Mesenchymal stem cell (in vitro differentiated cells and primary cell): ENCODE measurements around the gene BTC.

Experiments used
- DNase-seq: peaks from one replicate; pipeline ENCODE4 v3.0.0-alpha.2; 2013
- H2AFZ ChIP-seq: one replicate; pipeline ENCODE4 v1.6.1; 2013; ENCODE audit warnings: low read depth, mild to moderate bottlenecking, control low read depth, inconsistent platforms, low read length, moderate library complexity
- H2AK5ac ChIP-seq: 2 replicates; pipeline ENCODE4 v1.6.1; 2013; ENCODE audit warnings: low read length, moderate library complexity, mild to moderate bottlenecking, inconsistent platforms; ENCODE audit not compliant: severe bottlenecking
- H2BK120ac ChIP-seq: one replicate; pipeline ENCODE4 v1.6.1; 2013; ENCODE audit warnings: low read depth, mild to moderate bottlenecking, inconsistent platforms, low read length, moderate library complexity
- H2BK12ac ChIP-seq, 2 experiments: one replicate each; pipeline ENCODE4 v1.6.1; 2013; ENCODE audit warnings: inconsistent platforms in 2 of 2, low read length in 2 of 2, mild to moderate bottlenecking in 2 of 2, moderate library complexity in 2 of 2, control low read depth in 1 of 2
- H2BK15ac ChIP-seq: one replicate; pipeline ENCODE4 v1.6.1; 2013; ENCODE audit warnings: mild to moderate bottlenecking, low read depth, inconsistent platforms; ENCODE audit not compliant: poor library complexity, severe bottlenecking
- H2BK5ac ChIP-seq: 2 replicates; pipeline ENCODE4 v1.6.1; 2013; ENCODE audit warnings: low read depth, mild to moderate bottlenecking, low read length, control low read depth, inconsistent platforms; ENCODE audit not compliant: poor library complexity, severe bottlenecking
- H3K14ac ChIP-seq, 2 experiments: one replicate each; pipeline ENCODE4 v1.6.1; 2013; ENCODE audit warnings: inconsistent platforms in 2 of 2, low read length in 2 of 2, control low read depth in 1 of 2, mild to moderate bottlenecking in 1 of 2, moderate library complexity in 1 of 2
- H3K18ac ChIP-seq, 2 experiments: one replicate each; pipeline ENCODE4 v1.6.1; 2013; ENCODE audit warnings: inconsistent platforms in 2 of 2, low read length in 2 of 2, control low read depth in 1 of 2, low read depth in 1 of 2, mild to moderate bottlenecking in 1 of 2
- H3K23ac ChIP-seq, 2 experiments: one replicate each; pipeline ENCODE4 v1.6.1; 2013; ENCODE audit warnings: inconsistent platforms in 2 of 2, low read length in 2 of 2, mild to moderate bottlenecking in 2 of 2, moderate library complexity in 2 of 2, control low read depth in 1 of 2
- H3K27ac ChIP-seq: 2 replicates; pipeline ENCODE4 v1.5.1; 2013; ENCODE audit warnings: mild to moderate bottlenecking, moderate library complexity, low read length, control low read depth, inconsistent platforms; ENCODE audit not compliant: poor library complexity, severe bottlenecking
- H3K27me3 ChIP-seq, 2 experiments: 2 replicates each; pipeline versions ENCODE4 v1.6.1 to v1.7.0; 2013; ENCODE audit warnings: low read length in 2 of 2, mild to moderate bottlenecking in 2 of 2, moderate library complexity in 2 of 2, control low read depth in 1 of 2, inconsistent platforms in 1 of 2; ENCODE audit not compliant: control insufficient read depth in 1 of 2, insufficient read depth in 1 of 2
- H3K36me3 ChIP-seq, 2 experiments: 2 replicates each; pipeline versions ENCODE4 v1.6.1 to v1.7.0; 2013; ENCODE audit warnings: low read length in 2 of 2, control low read depth in 1 of 2, inconsistent platforms in 1 of 2, low read depth in 1 of 2, mild to moderate bottlenecking in 1 of 2; ENCODE audit not compliant: insufficient read depth in 2 of 2, control insufficient read depth in 1 of 2
- H3K4ac ChIP-seq, 2 experiments: one replicate each; pipeline ENCODE4 v1.6.1; 2013; ENCODE audit warnings: inconsistent platforms in 2 of 2, low read length in 2 of 2, mild to moderate bottlenecking in 2 of 2, moderate library complexity in 2 of 2, control low read depth in 1 of 2, low read depth in 1 of 2
- H3K4me1 ChIP-seq: 2 replicates; pipeline ENCODE4 v1.6.1; 2013; ENCODE audit warnings: low read depth, low read length, control low read depth; ENCODE audit not compliant: control insufficient read depth, insufficient read depth
- H3K4me2 ChIP-seq: 2 replicates; pipeline ENCODE4 v1.6.1; 2013; ENCODE audit warnings: low read length, mild to moderate bottlenecking, inconsistent platforms; ENCODE audit not compliant: poor library complexity, severe bottlenecking
- H3K4me3 ChIP-seq, 2 experiments: 2 replicates each; pipeline versions ENCODE4 v1.5.1 to v1.7.0; 2013; ENCODE audit warnings: low read length in 2 of 2, mild to moderate bottlenecking in 2 of 2, control low read depth in 1 of 2, low read depth in 1 of 2; ENCODE audit not compliant: insufficient read depth in 1 of 2
- H3K79me1 ChIP-seq: replicated peaks from 2 replicates; pipeline ENCODE4 v1.6.1; 2013; ENCODE audit warnings: mild to moderate bottlenecking, control low read depth, low read length, inconsistent platforms; ENCODE audit not compliant: poor library complexity, severe bottlenecking
- H3K9ac ChIP-seq: 2 replicates; pipeline ENCODE4 v1.7.0; 2013; ENCODE audit warnings: mild to moderate bottlenecking, low read length, moderate library complexity
- H3K9me3 ChIP-seq: 2 replicates; pipeline ENCODE4 v1.7.0; 2013; ENCODE audit warnings: mild to moderate bottlenecking, low read length; ENCODE audit not compliant: control insufficient read depth
- H4K8ac ChIP-seq: one replicate; pipeline ENCODE4 v1.6.1; 2013; ENCODE audit warnings: inconsistent platforms, mild to moderate bottlenecking, low read length, moderate library complexity
- H4K91ac ChIP-seq: one replicate; pipeline ENCODE4 v1.6.1; 2013; ENCODE audit warnings: mild to moderate bottlenecking, low read length, inconsistent platforms
- WGBS: methylation state at CpG from one replicate; pipeline ENCODE4 v1.1.7; 2013; ENCODE audit warnings: mixed read lengths; 5-methylcytosine and 5-hydroxymethylcytosine counted together

BTC gene

GRCh38 chr4:74772783-74773182, 21.5 kb downstream of the BTC start:
- no peaks in the 10 kb centered on the region for H3K79me1 ChIP-seq
- no peak overlapping the region for H2BK120ac ChIP-seq
- no peak overlapping the region for H3K14ac ChIP-seq

DNA sequence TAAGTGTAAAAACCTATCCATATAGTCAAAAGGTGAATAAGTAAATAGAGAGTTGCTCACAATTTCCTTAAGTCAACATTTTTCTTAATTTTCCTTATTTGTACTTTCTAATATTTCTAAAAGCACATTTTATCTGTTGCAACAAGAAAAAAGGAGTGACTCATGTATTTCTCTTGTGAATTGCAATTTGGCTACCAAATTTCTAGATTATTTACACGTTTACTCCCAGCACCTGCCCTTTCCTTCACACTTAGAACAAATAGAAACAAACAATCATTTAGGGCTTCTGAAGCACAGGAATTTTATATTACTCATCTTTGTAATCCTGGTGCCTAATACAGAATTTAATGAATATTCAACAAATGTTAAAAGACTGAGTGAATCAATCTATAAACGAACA, 22.2 kb downstream of the BTC start:
- Histone ChIP-seq H2BK120ac (no peak overlapping the region), H3K79me1 (no peaks in the 10 kb centered on the region), H2BK12ac (no peak overlapping the region), H4K8ac (no peak overlapping the region), H3K27me3 (no peaks in the 10 kb centered on the region), H3K4me2 (no peak overlapping the region), H3K4ac (no peak overlapping the region), H4K91ac (no peak overlapping the region), H3K4me1 (no peaks in the 10 kb centered on the region), H2BK5ac (no peak overlapping the region), H3K9ac (no peak overlapping the region), H3K9me3 (no peaks in the 10 kb centered on the region), H3K36me3 (no peaks in the 10 kb centered on the region), H3K14ac (no peak overlapping the region), H3K27ac (no peak overlapping the region), H2AFZ (no peak overlapping the region), H2BK15ac (no peak overlapping the region), H3K23ac (no peak overlapping the region), H3K4me3 (no peak overlapping the region), H2AK5ac (no peak overlapping the region), H3K18ac (no peak overlapping the region)
- WGBS: 62% methylated on average over 1 of the region's 2 CpGs
- DNase-seq: no peak

More at GRCh38 chr4:74772783-74773182, 21.5 kb downstream of the BTC start:
- no peaks in the 10 kb centered on the region for H3K27me3 ChIP-seq
- H3K27ac ChIP-seq: no peak overlapping the region
- no peak overlapping the region for H3K18ac ChIP-seq
- no peak overlapping the region for H2BK5ac ChIP-seq
- no peak overlapping the region for H2AFZ ChIP-seq
- no peaks in the 10 kb centered on the region for H3K9me3 ChIP-seq
- H4K8ac ChIP-seq: no peak overlapping the region
- H3K4me3 ChIP-seq: no peak overlapping the region
- no peak overlapping the region for H3K4me2 ChIP-seq
- H3K9ac ChIP-seq: no peak overlapping the region
- peak overlapping the region; percentile 28 for H2BK15ac ChIP-seq
- H3K4me1 ChIP-seq: no peaks in the 10 kb centered on the region
- H2BK12ac ChIP-seq: no peak overlapping the region
- DNase-seq: no peak
- H4K91ac ChIP-seq: no peak overlapping the region
- 75% methylated on average over 3 of the region's 3 CpGs for WGBS
- no peak overlapping the region for H3K23ac ChIP-seq
- H3K4ac ChIP-seq: no peak overlapping the region
- no peak overlapping the region for H2AK5ac ChIP-seq
- H3K36me3 ChIP-seq: no peaks in the 10 kb centered on the region

DNA sequence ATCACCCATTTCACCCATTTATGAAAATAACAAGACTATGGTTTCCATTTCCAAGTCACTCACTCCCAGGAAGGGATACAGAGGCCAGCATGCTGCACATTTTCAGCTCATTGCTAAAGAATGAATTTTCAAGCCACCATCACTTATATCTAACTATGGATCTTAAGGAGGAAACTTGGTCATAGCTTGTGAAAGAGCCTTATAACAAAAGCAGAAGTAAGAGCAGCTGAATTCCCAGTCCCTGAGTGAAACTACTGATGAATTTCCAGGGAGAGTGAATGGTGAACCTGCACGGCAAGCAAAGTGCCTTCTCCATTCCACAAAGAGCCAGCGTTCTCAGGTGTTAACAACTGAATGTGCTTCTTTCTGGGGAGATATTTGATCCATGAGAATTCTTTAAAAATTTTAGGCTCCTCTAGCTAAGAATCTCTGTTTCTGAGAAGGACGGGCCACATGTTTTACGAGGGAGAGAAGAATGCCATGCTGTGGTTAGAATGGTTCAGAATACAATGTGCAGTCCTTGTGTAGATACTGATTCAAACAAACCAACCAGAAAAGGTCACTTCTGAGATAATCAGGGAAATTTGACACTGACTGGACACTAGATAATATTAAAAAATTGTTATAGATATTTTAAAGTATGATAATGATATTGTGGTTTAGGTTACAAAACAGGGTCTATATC, 24.0 kb downstream of the BTC start:
- Histone ChIP-seq H2BK120ac (no peak overlapping the region), H3K14ac (no peak overlapping the region), H2AK5ac (no peak overlapping the region), H3K36me3 (no peaks in the 10 kb centered on the region), H3K9me3 (no peaks in the 10 kb centered on the region), H3K4me1 (no peaks in the 10 kb centered on the region), H3K79me1 (no peaks in the 10 kb centered on the region), H2AFZ (no peak overlapping the region), H3K9ac (no peak overlapping the region), H3K27me3 (no peaks in the 10 kb centered on the region), H4K91ac (no peak overlapping the region), H2BK12ac (no peak overlapping the region), H3K18ac (no peak overlapping the region), H3K4me2 (no peak overlapping the region), H3K4ac (no peak overlapping the region), H2BK5ac (no peak overlapping the region), H3K27ac (no peak overlapping the region), H4K8ac (no peak overlapping the region), H3K4me3 (no peak overlapping the region), H3K23ac (no peak overlapping the region), H2BK15ac (no peak overlapping the region)
- DNase-seq: no peak
- 98% methylated on average over 4 of the region's 4 CpGs for WGBS

DNA sequence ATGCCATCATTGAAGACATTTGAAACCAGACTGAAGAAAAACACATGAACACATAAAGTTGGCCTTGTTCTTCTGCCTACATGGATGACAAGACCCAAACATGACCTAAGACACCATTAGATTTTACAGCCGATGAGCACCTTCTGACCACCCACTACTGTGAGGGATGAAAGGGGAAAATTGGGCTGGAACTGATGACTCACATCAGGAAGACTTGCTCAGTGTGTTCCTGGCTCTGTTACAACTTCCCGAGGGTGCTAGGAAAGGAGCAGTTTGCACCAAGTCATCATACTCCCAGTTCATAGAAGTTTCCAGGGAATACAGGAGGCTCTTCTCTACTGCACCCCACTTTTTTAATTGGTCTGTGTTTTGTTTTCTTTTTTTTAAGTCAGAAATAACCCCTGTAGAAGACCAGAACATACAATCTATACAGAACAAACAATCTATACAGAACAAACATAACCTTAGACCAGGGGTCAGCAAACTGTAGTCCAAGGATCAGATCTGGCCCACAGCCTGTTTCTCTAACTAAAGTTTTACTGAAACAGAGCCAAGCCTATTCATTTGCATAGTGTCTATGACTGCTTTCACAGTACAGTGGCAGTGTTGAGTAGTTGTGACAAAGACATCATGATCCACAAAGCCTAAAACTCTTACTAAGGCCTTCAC, 25.3 kb downstream of the BTC start:
- 48% methylated on average over 2 of the region's 2 CpGs for WGBS
- Histone ChIP-seq H3K4ac (no peak overlapping the region), H3K18ac (no peak overlapping the region), H3K4me2 (no peak overlapping the region), H3K4me3 (no peak overlapping the region), H4K91ac (no peak overlapping the region), H3K27ac (no peak overlapping the region), H3K79me1 (no peaks in the 10 kb centered on the region), H4K8ac (no peak overlapping the region), H3K9ac (no peak overlapping the region), H2AK5ac (no peak overlapping the region), H2BK12ac (no peak overlapping the region), H3K36me3 (no peaks in the 10 kb centered on the region), H3K23ac (no peak overlapping the region), H3K4me1 (no peaks in the 10 kb centered on the region), H3K14ac (no peak overlapping the region), H2BK15ac (no peak overlapping the region), H3K9me3 (no peaks in the 10 kb centered on the region), H2BK5ac (no peak overlapping the region), H2AFZ (no peak overlapping the region), H3K27me3 (no peaks in the 10 kb centered on the region), H2BK120ac (no peak overlapping the region)
- peak; percentile 22 for DNase-seq
